ENCODE results near the gene HORMAD2. TPM values are rescaled to one million over a fixed set of nuclear protein-coding genes. Genes with fewer than 3 reads are reported as not detected.

The HORMAD2 gene
- total and polyA plus RNA-seq, 2 donors from 2014 or later = not detected

DNA sequence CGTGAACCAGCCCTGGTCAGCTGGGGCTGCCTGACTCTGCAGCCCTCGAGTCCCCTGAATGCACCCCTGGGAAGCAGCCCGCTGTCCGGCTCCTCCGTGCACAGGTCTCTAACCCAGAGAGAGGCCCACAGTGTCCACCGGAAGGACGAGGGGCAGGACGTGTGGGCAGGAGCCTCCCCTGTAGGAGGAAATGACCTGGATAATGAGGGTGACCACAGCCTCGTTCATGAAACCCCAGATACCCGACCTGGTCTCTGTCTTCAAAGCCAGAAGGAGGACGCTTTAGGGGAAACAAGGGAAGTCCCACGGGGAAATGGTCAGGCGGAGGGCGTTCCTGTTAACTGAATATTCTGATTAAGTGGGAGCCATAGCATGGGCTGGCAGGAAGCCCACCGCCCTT is 143.0 kb downstream of the HORMAD2 start:
- TF ChIP-seq, protein P1, sequence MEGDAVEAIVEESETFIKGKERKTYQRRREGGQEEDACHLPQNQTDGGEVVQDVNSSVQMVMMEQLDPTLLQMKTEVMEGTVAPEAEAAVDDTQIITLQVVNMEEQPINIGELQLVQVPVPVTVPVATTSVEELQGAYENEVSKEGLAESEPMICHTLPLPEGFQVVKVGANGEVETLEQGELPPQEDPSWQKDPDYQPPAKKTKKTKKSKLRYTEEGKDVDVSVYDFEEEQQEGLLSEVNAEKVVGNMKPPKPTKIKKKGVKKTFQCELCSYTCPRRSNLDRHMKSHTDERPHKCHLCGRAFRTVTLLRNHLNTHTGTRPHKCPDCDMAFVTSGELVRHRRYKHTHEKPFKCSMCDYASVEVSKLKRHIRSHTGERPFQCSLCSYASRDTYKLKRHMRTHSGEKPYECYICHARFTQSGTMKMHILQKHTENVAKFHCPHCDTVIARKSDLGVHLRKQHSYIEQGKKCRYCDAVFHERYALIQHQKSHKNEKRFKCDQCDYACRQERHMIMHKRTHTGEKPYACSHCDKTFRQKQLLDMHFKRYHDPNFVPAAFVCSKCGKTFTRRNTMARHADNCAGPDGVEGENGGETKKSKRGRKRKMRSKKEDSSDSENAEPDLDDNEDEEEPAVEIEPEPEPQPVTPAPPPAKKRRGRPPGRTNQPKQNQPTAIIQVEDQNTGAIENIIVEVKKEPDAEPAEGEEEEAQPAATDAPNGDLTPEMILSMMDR (IDR thresholded peaks at IDR 0.05; ENCODE audit: borderline replicate concordance, extremely low read depth, insufficient read depth) = no peak
- no peak overlapping the region for H3K27ac ChIP-seq (ENCODE audit: low read depth in 2 of 2, low read length in 2 of 2)
- H3K4me3 ChIP-seq (ENCODE audit: low read length in 3 of 3) = no peak overlapping the region
- no peaks in the 10 kb centered on the region for H3K9me3 ChIP-seq (ENCODE audit: control insufficient read depth in 2 of 3, insufficient read depth in 1 of 3, low read length in 3 of 3)
- no peaks in the 10 kb centered on the region for H3K36me3 ChIP-seq (ENCODE audit: control insufficient read depth in 2 of 3, insufficient read depth in 3 of 3, low read length in 3 of 3)
- DNase-seq = no peak
- no peaks in the 10 kb centered on the region for H3K27me3 ChIP-seq (ENCODE audit: control insufficient read depth, insufficient read depth, low read length)
- H3K9ac ChIP-seq (ENCODE audit: low read length in 3 of 3) = no peak overlapping the region
- no peak for FAIRE-seq
- intact Hi-C loops (cut with DNase I) = no loop called here
- peaks cover 0 to 6% (median 2%) of the 10 kb centered on the region in 3 donors for H3K4me1 ChIP-seq (ENCODE audit: control insufficient read depth in 2 of 3, insufficient read depth in 2 of 3, low read depth in 1 of 3, low read length in 3 of 3)

DNA sequence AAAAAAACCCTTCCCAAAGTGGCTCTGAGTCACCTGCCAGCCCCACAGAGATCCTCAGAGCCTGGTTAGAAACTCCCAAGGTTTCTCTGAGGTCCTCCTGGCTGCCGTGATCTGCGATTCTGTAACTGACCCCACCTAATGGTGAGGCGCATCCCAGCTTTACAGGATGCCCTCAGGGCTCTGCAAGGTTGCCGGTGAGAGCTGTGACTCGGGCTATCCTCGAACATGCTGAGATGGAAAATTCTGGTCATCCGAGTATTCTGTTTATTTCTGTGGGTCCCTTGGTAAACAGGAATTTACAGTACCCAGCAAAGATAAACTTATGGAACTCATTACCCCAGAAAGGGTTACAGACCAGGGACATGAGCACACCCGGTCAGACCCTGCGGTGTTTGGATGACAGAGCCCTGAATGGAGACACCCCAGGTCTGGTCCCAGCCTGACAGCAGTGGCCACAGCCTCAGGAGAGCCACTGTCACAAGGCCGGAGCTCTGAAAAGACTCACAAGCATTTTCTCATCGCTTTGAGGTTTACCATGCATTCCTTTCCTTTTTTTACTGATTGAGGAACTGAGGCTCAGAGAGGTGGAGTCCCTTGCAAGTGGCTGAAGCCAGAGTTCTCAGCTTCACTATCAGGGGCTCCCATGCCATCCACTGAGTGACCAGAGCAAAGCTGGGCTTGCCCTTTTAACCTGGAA is 144.0 kb downstream of the HORMAD2 start:
- FAIRE-seq (no peak), DNase-seq (no peak)
- Histone ChIP-seq H3K4me3 (ENCODE audit: low read length in 3 of 3) (no peak overlapping the region), H3K4me1 (ENCODE audit: control insufficient read depth in 2 of 3, insufficient read depth in 2 of 3, low read depth in 1 of 3, low read length in 3 of 3) (peaks cover 0 to 6% (median under 1%) of the 10 kb centered on the region in 3 donors), H3K36me3 (ENCODE audit: control insufficient read depth in 2 of 3, insufficient read depth in 3 of 3, low read length in 3 of 3) (no peaks in the 10 kb centered on the region), H3K27me3 (ENCODE audit: control insufficient read depth, insufficient read depth, low read length) (no peaks in the 10 kb centered on the region), H3K27ac (ENCODE audit: low read depth in 2 of 2, low read length in 2 of 2) (no peak overlapping the region), H3K9ac (ENCODE audit: low read length in 3 of 3) (no peak overlapping the region), H3K9me3 (ENCODE audit: control insufficient read depth in 2 of 3, insufficient read depth in 1 of 3, low read length in 3 of 3) (no peaks in the 10 kb centered on the region)
- TF ChIP-seq, protein P1 (IDR thresholded peaks at IDR 0.05; ENCODE audit: borderline replicate concordance, extremely low read depth, insufficient read depth) = no peak
- intact Hi-C loops (cut with DNase I) = no loop called here

DNA sequence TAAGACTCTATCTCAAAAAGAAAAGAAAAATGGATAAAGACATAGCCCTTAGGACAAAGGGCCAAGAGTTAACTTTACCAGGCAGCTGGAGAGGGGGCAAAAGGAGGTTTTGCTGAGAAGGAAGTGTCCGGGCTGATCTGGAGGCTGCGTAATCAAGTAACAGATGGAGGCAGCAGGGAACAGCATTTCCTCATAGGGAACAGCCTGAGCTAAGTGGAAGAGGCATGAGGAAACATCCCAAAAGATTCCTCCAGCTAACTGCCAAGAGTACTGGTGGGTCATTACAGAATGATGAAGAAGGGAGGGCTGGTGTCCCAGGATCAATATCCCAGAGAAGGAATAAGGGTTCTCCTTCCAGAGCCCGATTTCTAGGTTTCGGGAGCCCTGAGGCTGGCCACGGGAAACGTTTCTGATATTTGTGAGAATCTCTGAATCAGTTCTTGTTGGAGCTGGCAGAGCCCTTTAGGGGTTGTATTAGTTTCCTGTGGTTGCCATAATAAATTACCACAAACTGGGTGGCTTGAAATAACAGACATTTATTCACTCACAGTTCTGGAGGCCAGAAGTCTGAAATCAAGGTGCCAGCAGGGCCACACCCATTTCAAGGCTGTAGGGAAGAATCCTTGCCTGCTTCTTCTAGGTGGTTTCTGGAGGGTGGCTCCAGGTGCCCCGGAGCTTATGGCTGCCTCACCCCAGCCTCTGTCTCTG is 145.1 kb downstream of the HORMAD2 start:
- no peak for FAIRE-seq
- Histone ChIP-seq H3K4me3 (ENCODE audit: low read length in 3 of 3) (no peak overlapping the region), H3K9ac (ENCODE audit: low read length in 3 of 3) (no peak overlapping the region), H3K36me3 (ENCODE audit: control insufficient read depth in 2 of 3, insufficient read depth in 3 of 3, low read length in 3 of 3) (no peaks in the 10 kb centered on the region), H3K27me3 (ENCODE audit: control insufficient read depth, insufficient read depth, low read length) (no peaks in the 10 kb centered on the region), H3K27ac (ENCODE audit: low read depth in 2 of 2, low read length in 2 of 2) (no peak overlapping the region), H3K9me3 (ENCODE audit: control insufficient read depth in 2 of 3, insufficient read depth in 1 of 3, low read length in 3 of 3) (no peaks in the 10 kb centered on the region), H3K4me1 (ENCODE audit: control insufficient read depth in 2 of 3, insufficient read depth in 2 of 3, low read depth in 1 of 3, low read length in 3 of 3) (peaks cover 0 to 6% (median 0%) of the 10 kb centered on the region in 3 donors)
- TF ChIP-seq, protein P1 (IDR thresholded peaks at IDR 0.05; ENCODE audit: borderline replicate concordance, extremely low read depth, insufficient read depth) = no peak
- no peak for DNase-seq
- intact Hi-C loops (cut with DNase I) = no loop called here
